ENCODE measurements around the gene PSMD6. TPM values are rescaled to one million over a fixed set of nuclear protein-coding genes. Genes with fewer than 3 reads are reported as not detected.
A peak's percentile ranks its signal among the peaks of the same experiment; 100 is the strongest.

PSMD6 gene
- total RNA-seq, 4 donors from 2014 or later = 150 to 220 (median 180) TPM

- H3K27me3 ChIP-seq = no peaks in the 10 kb centered on the region
- peak; percentile 40 to 68 for DNase-seq
- H3K27ac ChIP-seq = no peak overlapping the region
- intact Hi-C loops (cut with DNase I; ENCODE audit: low total_unique reads) (loop anchor here (1.0 to 10.0 kb wide), 3 partner anchors 31 to 129 kb away; partner anchors contain the start of genes ATXN7, SCAANT1 and THOC7), in situ Hi-C loops (cut with MboI; ENCODE audit: low sequenced_read_pairs in 4 of 4) (no loop called here)
- TF ChIP-seq POLR2A (IDR thresholded peaks at IDR 0.05) (no peak), CTCF (IDR thresholded peaks at IDR 0.05 in 4 of 5, conservative IDR thresholded peaks at IDR 0.05 in 1 of 5) (peak; percentile 81 to 92 (median 88))
- H3K36me3 ChIP-seq = peaks cover 0 to 76% of the 10 kb centered on the region in 2 donors
- no peaks in the 10 kb centered on the region for H3K9me3 ChIP-seq
- ATAC-seq = peak; percentile 94 to 96
- H3K4me1 ChIP-seq = peaks cover 0 to 3% of the 10 kb centered on the region in 2 donors
- no peak overlapping the region for H3K4me3 ChIP-seq
Observed at GRCh38 chr3:63993653-63994079, 29.6 kb downstream of the PSMD6 start.

GRCh38 chr3:63992516-63993209 is 30.6 kb downstream of the PSMD6 start:
- Histone ChIP-seq H3K9me3 (no peaks in the 10 kb centered on the region), H3K36me3 (peaks cover 0 to 76% of the 10 kb centered on the region in 2 donors), H3K4me1 (peaks cover 0 to 3% of the 10 kb centered on the region in 2 donors), H3K27me3 (no peaks in the 10 kb centered on the region), H3K27ac (no peak overlapping the region), H3K4me3 (no peak overlapping the region)
- TF ChIP-seq POLR2A (IDR thresholded peaks at IDR 0.05) (no peak), CTCF (IDR thresholded peaks at IDR 0.05 in 4 of 5, conservative IDR thresholded peaks at IDR 0.05 in 1 of 5) (no peak)
- intact Hi-C loops (cut with DNase I; ENCODE audit: low total_unique reads) = loop anchor here (1.0 to 10.0 kb wide), 3 partner anchors 30 to 128 kb away; partner anchors contain the start of genes ATXN7, SCAANT1 and THOC7
- no peak for ATAC-seq
- in situ Hi-C loops (cut with MboI; ENCODE audit: low sequenced_read_pairs in 4 of 4) = no loop called here
- no peak for DNase-seq

- H3K27me3 ChIP-seq = no peaks in the 10 kb centered on the region
- ATAC-seq (no peak), DNase-seq (no peak)
- no peak overlapping the region for H3K4me3 ChIP-seq
- H3K4me1 ChIP-seq = peaks cover 1 to 6% of the 10 kb centered on the region in 2 donors
- H3K36me3 ChIP-seq = peaks cover 0 to 71% of the 10 kb centered on the region in 2 donors
- H3K27ac ChIP-seq = no peak overlapping the region
- in situ Hi-C loops (cut with MboI; ENCODE audit: low sequenced_read_pairs in 4 of 4) = no loop called here
- no peaks in the 10 kb centered on the region for H3K9me3 ChIP-seq
- intact Hi-C loops (cut with DNase I; ENCODE audit: low total_unique reads) = loop anchor here (5.0 to 10.0 kb wide), 2 partner anchors 79 to 127 kb away; partner anchors contain the start of genes ATXN7, SCAANT1 and THOC7
- no peak for TF ChIP-seq CTCF (IDR thresholded peaks at IDR 0.05 in 4 of 5, conservative IDR thresholded peaks at IDR 0.05 in 1 of 5)
- no peak for TF ChIP-seq POLR2A (IDR thresholded peaks at IDR 0.05)
Observed at GRCh38 chr3:63991666-63992065, 31.6 kb downstream of the PSMD6 start.

GRCh38 chr3:63990733-63991132 is 32.6 kb downstream of the PSMD6 start:
- intact Hi-C loops (cut with DNase I; ENCODE audit: low total_unique reads) = loop anchor here (5.0 to 10.0 kb wide), 2 partner anchors 78 to 126 kb away; partner anchors contain the start of genes ATXN7, SCAANT1 and THOC7
- Histone ChIP-seq H3K27me3 (no peaks in the 10 kb centered on the region), H3K9me3 (no peaks in the 10 kb centered on the region), H3K27ac (no peak overlapping the region), H3K4me3 (no peak overlapping the region), H3K36me3 (peaks cover 0 to 62% of the 10 kb centered on the region in 2 donors), H3K4me1 (peaks cover 6 to 15% of the 10 kb centered on the region in 2 donors)
- ATAC-seq (no peak), DNase-seq (no peak)
- in situ Hi-C loops (cut with MboI; ENCODE audit: low sequenced_read_pairs in 4 of 4) = no loop called here
- TF ChIP-seq POLR2A (IDR thresholded peaks at IDR 0.05) (no peak), CTCF (IDR thresholded peaks at IDR 0.05 in 4 of 5, conservative IDR thresholded peaks at IDR 0.05 in 1 of 5) (no peak)

All from gastrocnemius medialis (tissue), 4 donors.